Mesodermal cell (in vitro differentiated cells): ENCODE data around the gene RPL15.
"Not testable (repeated sequence)": the region's sequence is repeated elsewhere in the genome, so short reads cannot be mapped to it uniquely, and the experiment has no call there.

ENCODE experiments used
- H3K27ac ChIP-seq: 2 replicates; pipeline ENCODE4 v1.7.0; 2013; ENCODE audit warnings: mild to moderate bottlenecking, low read depth, low read length, moderate library complexity; ENCODE audit not compliant: severe bottlenecking
- H3K36me3 ChIP-seq: 2 replicates; pipeline ENCODE4 v1.7.1; 2013; ENCODE audit warnings: mild to moderate bottlenecking, low read length, moderate library complexity; ENCODE audit not compliant: control insufficient read depth, insufficient read depth
- H3K4me1 ChIP-seq: one replicate; pipeline ENCODE4 v1.7.1; 2013; ENCODE audit warnings: mild to moderate bottlenecking, low read length; ENCODE audit not compliant: insufficient read depth, control insufficient read depth, poor library complexity, severe bottlenecking
- H3K4me3 ChIP-seq: 2 replicates; pipeline ENCODE4 v1.7.0; 2013; ENCODE audit warnings: low read length, control low read depth, mild to moderate bottlenecking; ENCODE audit not compliant: insufficient read depth, poor library complexity, severe bottlenecking; ENCODE audit errors: extremely low read depth
- H3K9me3 ChIP-seq: 2 replicates; pipeline ENCODE4 v1.7.1; 2013; ENCODE audit warnings: mild to moderate bottlenecking, low read length, moderate library complexity; ENCODE audit not compliant: control insufficient read depth
- WGBS, 2 experiments: methylation state at CpG; one replicate each; pipeline ENCODE4 v1.1.5; 2013; ENCODE audit warnings: missing lambda C conversion rate in 2 of 2; ENCODE audit not compliant: insufficient coverage in 2 of 2; 5-methylcytosine and 5-hydroxymethylcytosine counted together

The RPL15 gene

DNA sequence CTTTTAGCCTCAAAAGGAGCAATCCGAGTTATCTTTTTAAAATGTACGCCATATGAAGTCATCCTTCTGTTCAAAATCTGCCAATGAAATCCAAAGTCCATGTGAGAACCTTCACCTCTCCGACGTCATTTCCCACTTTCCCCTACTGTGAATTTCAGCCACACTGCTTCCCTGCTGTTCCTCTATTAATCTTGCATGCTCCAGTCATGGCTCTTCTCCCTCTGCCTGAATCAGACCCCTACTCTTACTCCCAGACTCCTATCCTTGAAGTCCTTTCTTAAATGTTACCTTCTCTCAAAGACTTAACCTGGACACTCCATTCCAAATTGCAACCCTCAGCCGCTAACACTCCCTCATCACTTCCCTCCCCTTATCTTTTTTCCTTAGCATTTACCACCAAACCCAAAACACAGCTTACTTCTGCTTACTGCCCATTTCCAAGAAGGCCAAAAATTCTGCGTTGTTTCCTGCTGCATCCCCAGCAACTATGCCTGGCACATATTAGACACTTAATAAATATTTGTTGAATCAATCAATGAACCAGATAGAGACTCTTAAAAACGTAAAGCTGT lies 1.3 kb upstream of the RPL15 start:
- peak overlapping the region; percentile 17 for H3K27ac ChIP-seq
- H3K36me3 ChIP-seq, result peaks cover 35% of the 10 kb centered on the region
- H3K4me3 ChIP-seq, result peak overlapping the region; percentile 97
- no peaks in the 10 kb centered on the region for H3K9me3 ChIP-seq
- H3K4me1 ChIP-seq, result peaks cover 6% of the 10 kb centered on the region
- 38 to 44% methylated on average over 6 of the region's 7 CpGs for WGBS, 2 experiments

DNA sequence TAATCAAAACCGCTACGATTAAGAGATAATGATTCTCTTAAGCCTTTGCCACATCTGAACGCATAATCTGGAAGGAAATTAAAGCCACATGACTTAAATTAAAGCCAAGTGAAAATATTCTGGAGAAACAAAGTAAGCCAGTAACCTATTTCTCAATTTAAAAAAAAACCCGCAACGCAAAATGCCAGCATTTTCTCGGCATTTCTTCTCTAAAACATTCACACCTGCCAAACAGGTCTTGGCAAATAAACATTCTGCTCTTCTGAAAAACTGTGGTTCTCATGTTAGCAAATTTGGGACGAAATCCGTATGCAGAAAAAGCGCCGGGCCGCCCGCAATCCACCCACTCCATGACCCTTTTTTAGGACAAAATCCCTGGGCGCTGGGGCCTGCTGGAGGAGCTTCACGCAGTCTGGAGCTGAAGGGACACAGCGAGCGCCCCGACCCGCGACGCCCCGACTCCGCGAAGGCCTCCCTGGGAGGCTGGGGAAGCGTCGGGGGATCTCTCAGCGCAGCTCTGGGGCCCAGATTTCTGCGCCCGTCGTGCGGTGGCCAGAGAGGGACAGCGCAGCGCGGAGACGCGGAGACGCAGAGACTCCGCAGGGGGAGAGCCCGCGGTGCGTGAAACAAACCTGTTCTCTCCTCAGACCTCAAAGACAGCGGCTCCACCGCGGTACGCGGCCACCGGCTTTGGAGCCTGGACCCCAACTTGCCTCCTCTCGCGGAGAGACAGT lies 613 bp upstream of the RPL15 start:
- H3K36me3 ChIP-seq, result peaks cover 39% of the 10 kb centered on the region
- H3K4me1 ChIP-seq, result peaks cover 6% of the 10 kb centered on the region
- peak overlapping the region; percentile 97 for H3K4me3 ChIP-seq
- 3 to 4% methylated on average over 30 to 32 of the region's 48 CpGs for WGBS, 2 experiments
- peak overlapping the region; percentile 63 for H3K27ac ChIP-seq
- no peaks in the 10 kb centered on the region for H3K9me3 ChIP-seq

DNA sequence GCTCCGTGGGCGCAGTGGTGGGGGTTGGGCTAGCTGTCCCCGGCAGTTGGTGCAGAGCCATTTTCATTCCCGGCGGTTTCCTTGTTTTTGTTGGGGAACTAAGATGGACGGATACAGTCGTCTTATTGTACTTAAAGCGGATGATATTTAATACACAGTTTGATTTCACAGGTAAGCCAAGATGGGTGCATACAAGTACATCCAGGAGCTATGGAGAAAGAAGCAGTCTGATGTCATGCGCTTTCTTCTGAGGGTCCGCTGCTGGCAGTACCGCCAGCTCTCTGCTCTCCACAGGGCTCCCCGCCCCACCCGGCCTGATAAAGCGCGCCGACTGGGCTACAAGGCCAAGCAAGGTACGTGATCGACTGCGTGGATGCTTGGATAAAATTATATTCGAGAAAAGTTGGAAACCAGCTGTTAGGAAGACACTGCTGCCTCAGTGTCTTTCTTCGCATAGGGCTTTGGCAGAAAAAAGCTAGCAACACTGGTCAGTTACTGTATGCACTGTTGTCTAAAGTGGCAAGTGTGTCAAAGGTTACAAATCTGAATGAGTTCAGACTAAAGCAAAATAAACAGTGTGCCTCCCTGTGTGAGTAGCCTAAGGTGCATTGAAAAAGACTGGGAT lies 859 bp downstream of the RPL15 start:
- not testable (repeated sequence) for H3K4me1 ChIP-seq, H3K9me3 ChIP-seq
- whole genome bisulfite sequencing, 2 experiments, result 0% methylated on average over 10 to 12 of the region's 21 CpGs
- H3K36me3 ChIP-seq, result peaks cover 48% of the 10 kb centered on the region
- peak overlapping the region; percentile 97 for H3K4me3 ChIP-seq
- peak overlapping the region; percentile 87 for H3K27ac ChIP-seq

DNA sequence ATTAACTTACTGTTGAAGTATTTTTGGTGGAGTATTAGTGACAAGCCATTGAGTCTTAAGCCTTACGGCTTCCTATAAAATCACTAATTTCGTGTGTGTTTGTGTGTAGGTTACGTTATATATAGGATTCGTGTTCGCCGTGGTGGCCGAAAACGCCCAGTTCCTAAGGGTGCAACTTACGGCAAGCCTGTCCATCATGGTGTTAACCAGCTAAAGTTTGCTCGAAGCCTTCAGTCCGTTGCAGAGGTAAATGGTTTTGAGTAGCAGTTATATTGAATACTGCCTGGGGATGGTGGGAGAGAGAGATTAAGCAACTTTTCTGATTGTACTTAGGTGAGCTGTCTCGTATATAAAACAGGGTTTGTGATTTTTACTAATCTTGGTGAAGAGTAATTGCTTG lies 1.4 kb downstream of the RPL15 start:
- not testable (repeated sequence) for H3K9me3 ChIP-seq, H3K4me1 ChIP-seq
- 24 to 38% methylated on average over 3 to 10 of the region's 12 CpGs for WGBS, 2 experiments
- Histone ChIP-seq H3K36me3 (peaks cover 48% of the 10 kb centered on the region), H3K27ac (peak overlapping the region; percentile 87), H3K4me3 (peak overlapping the region; percentile 97)

DNA sequence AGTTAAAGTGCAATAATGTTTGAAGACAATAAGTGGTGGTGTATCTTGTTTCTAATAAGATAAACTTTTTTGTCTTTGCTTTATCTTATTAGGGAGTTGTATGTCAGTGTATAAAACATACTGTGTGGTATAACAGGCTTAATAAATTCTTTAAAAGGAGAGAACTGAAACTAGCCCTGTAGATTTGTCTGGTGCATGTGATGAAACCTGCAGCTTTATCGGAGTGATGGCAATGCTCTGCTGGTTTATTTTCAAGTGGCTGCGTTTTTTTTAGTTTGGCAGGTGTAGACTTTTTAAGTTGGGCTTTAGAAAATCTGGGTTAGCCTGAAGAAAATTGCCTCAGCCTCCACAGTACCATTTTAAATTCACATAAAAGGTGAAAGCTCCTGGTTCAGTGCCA lies 2.7 kb downstream of the RPL15 start:
- peaks cover 44% of the 10 kb centered on the region for H3K36me3 ChIP-seq
- H3K9me3 ChIP-seq, result no peaks in the 10 kb centered on the region
- H3K4me3 ChIP-seq, result peak overlapping the region; percentile 12
- H3K27ac ChIP-seq, result no peak overlapping the region
- H3K4me1 ChIP-seq, result peaks cover 13% of the 10 kb centered on the region
- WGBS, 2 experiments, result 100% methylated on average over 1 of the region's 2 CpGs; no CpG with 5 or more reads in 1 of the 2 experiments

DNA sequence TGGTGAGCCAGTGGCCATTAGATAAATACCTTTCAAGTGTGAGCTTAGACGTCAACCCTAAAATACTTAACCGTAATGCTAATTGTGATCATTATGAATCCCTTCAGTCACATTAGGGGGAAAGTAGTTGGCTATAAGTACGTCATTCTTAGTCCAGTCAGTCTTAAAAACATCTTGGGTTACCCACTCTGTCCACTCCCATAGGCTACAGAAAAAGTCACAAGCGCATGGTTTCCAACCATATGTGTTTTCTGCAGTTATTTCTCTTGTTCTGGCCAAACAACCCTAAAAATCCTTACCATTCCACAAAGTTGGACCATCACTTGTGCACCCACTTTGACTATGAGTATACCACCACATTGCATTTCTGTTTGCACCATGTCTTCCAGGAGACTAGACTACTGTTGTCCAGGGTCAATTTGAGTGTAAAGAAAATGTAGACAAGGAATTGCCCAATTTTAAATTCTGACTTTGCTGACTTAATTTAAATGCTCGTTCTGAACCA lies 3.3 kb downstream of the RPL15 start:
- Histone ChIP-seq H3K4me3 (peak overlapping the region; percentile 12), H3K4me1 (peaks cover 9% of the 10 kb centered on the region), H3K9me3 (no peaks in the 10 kb centered on the region), H3K36me3 (peaks cover 44% of the 10 kb centered on the region), H3K27ac (peak overlapping the region; percentile 6)
- WGBS, 2 experiments, result 84 to 100% methylated on average over 2 to 3 of the region's 5 CpGs

DNA sequence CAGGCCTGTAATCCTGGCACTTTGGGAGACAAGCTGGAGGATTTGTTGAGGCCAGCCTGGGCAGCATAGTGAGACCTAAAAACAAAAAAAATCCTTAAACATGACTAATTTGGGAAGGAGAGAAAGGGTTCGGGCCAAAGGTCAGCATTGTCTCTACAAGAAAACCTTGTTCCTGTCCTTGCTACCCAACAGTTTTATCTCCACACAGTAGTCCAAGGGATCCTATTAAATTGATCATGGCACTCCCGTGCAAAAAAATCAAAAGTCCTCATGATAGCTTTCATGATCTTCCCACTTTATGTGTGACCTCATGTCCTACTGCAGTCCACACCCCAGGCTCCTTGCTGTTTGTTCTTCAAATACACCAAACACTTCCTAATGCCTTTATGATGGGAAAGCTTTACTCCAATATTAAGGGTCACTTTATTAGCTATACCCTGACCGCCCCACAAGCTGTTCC lies 4.2 kb downstream of the RPL15 start:
- peaks cover 9% of the 10 kb centered on the region for H3K4me1 ChIP-seq
- H3K9me3 ChIP-seq, result no peaks in the 10 kb centered on the region
- H3K36me3 ChIP-seq, result peaks cover 44% of the 10 kb centered on the region
- H3K4me3 ChIP-seq, result no peak overlapping the region
- peak overlapping the region; percentile 32 for H3K27ac ChIP-seq
- 91 to 100% methylated on average over 1 of the region's 3 CpGs for whole genome bisulfite sequencing, 2 experiments

DNA sequence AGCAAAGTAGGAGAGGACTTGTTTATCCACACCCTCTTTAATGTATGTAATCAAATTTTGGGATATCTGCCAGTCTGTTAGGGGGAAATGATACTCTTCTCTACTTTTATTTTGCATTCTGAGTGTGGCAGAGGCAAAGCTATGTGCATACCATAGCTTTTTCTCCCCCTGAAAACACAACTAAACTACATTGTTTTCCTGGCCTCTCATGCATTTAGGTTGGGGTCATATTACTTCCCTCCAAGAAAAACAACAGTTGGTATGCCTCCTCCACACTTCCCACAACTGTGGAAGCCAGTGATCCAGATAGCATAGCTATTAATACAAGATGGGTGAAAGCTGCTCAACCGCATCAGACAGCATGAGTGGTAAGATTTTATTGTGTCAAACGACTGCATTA lies 6.9 kb downstream of the RPL15 start:
- WGBS, 2 experiments, result no CpG with 5 or more reads among the region's 2 CpGs
- no peaks in the 10 kb centered on the region for H3K9me3 ChIP-seq
- H3K4me3 ChIP-seq, result no peak overlapping the region
- peaks cover 13% of the 10 kb centered on the region for H3K4me1 ChIP-seq
- no peak overlapping the region for H3K27ac ChIP-seq
- peaks cover 31% of the 10 kb centered on the region for H3K36me3 ChIP-seq

DNA sequence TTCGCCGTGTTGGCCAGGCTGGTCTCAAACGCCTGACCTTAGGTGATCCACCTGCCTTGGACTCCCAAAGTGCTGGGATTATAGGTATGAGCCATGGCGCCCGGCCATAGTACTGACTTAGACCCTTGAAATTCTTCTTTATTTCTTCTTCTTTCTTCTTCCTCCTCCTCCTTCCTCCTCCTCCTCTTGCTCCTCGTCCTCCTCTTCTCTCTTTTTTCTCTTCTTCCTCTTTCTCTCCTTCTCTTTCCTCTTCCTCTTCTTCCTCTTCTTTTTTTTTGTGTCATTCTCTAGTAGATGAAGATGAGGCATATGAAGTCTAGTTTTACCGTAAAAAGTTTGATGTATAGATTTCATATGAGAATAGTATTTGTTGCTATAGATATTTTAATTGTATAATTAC lies 9.3 kb downstream of the RPL15 start:
- Histone ChIP-seq H3K27ac (no peak overlapping the region), H3K4me1 (peaks cover 13% of the 10 kb centered on the region), H3K4me3 (no peak overlapping the region), H3K36me3 (peaks cover 9% of the 10 kb centered on the region), H3K9me3 (no peaks in the 10 kb centered on the region)
- WGBS, 2 experiments, result 90 to 93% methylated on average over 5 to 6 of the region's 7 CpGs

DNA sequence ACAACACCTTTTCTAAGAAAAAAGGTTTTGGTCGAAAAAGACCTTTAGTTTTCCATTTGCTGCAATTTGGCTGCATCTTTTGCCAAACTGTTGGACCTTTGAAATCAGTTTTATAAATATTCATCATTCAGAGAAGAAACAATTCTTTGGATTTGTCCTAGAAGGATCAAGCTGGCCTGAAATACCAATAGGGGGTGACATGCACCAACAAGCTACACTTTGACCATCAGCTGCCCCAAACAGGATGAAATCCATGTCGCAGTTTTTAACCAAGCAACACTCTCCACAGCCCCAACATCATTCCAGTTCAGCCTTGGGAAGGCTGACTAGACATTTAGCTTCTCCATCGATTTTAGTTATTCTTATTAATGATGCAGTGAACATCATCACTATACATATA lies 9.8 kb downstream of the RPL15 start:
- WGBS, 2 experiments, result 67 to 81% methylated on average over 1 to 2 of the region's 3 CpGs
- Histone ChIP-seq H3K36me3 (peaks cover 4% of the 10 kb centered on the region), H3K4me1 (peaks cover 13% of the 10 kb centered on the region), H3K4me3 (no peak overlapping the region), H3K27ac (no peak overlapping the region), H3K9me3 (no peaks in the 10 kb centered on the region)
